GM18498 (cell line): Measurements from ENCODE around the gene CEP55.
"Not testable (repeated sequence)": the region's sequence is repeated elsewhere in the genome, so short reads cannot be mapped to it uniquely, and the experiment has no call there.

Source experiments
- ATAC-seq: cut with Tn5 transposase; IDR thresholded peaks from one replicate; pipeline ENCODE4 v1.9.1; 2021; ENCODE audit warnings: mild to moderate bottlenecking, moderate library complexity; ENCODE audit not compliant: unreplicated experiment

CEP55 gene

GRCh38 chr10:93496322-93497041 is at the start of gene CEP55:
Gene CEP55 (plus strand): TSS chr10:93496612. CDS start chr10:93500052, 3,440 bp downstream.
- ATAC-seq: peak; percentile 99

DNA sequence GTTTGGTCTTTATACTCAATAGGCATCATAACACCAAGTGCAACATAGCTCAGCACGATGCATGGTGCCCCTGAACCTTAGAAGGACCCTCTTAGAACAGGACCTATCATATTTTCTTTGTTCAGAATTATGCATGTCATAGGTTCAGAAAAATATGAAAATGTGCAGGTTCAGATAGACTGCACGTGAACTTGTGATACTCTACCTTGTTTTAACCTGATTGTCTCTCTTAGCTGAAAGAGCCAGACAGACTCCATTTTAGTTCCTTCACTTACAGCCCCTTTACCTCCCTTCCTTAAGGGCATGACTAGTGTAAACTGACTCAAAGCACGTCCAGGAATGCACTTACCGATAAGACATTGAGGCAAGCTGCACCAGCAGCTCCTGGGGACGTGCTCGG is 49.4 kb upstream of the CEP55 start:
- ATAC-seq: no peak

DNA sequence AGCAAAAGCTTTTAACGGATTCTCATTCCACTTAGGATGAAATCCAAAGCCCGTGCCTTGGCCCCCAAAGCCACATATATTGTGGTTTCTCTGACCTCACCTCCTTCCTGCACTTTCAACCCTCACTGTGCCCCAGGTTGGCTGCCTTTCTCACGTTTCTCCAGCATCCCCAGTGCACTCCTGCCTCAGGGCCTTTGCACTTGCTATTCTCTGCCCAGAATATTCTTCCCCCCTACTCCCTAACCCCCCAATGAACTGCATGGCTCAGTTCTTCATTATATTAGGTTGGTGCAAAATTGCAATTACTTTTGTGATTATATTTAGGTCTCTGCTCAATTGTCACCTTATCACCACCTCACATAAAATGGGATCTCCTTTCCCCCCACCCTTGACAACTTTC is 48.4 kb upstream of the CEP55 start:
- ATAC-seq: no peak

GRCh38 chr10:93451244-93451947 is 45.0 kb upstream of the CEP55 start:
- no peak for ATAC-seq

DNA sequence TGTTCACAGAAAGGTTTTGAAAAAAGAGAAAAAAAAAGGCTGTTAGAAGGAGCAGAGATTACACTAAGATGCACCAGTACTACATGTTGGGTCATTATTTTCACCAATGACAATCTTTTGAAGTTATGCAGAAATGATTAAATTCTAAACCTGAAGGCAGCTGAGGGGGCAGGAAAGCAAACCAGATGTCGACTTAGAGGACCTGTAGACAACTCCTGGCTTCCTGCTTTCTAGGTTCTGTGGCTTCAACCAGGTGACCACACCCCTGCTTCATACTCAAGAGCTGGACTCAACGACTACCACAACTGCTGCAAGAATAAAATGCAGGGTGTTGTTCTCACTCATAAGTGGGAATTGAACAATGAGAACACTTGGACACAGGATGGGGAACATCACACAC is 44.3 kb upstream of the CEP55 start:
- no peak for ATAC-seq

DNA sequence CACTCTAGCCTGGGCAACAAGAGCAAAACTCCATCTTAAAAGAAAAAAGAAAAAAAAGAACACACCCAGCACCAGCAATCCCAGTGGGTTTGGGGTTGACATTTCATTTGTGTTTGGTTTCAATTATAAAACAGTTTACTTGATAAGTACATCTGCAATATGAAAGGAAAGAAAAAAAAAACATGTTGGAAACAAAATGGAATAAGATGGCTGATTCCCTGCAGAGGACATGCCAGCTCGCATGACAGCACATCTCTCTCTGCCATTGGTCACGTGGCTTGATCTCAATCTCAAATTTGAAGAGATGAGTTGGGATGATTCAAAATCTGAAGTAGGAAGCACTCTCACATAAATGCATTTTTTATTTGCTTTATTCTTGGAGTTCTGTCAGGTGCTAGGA is 42.3 kb upstream of the CEP55 start:
- no peak for ATAC-seq

GRCh38 chr10:93454736-93455135 is 41.7 kb upstream of the CEP55 start:
- no peak for ATAC-seq

DNA sequence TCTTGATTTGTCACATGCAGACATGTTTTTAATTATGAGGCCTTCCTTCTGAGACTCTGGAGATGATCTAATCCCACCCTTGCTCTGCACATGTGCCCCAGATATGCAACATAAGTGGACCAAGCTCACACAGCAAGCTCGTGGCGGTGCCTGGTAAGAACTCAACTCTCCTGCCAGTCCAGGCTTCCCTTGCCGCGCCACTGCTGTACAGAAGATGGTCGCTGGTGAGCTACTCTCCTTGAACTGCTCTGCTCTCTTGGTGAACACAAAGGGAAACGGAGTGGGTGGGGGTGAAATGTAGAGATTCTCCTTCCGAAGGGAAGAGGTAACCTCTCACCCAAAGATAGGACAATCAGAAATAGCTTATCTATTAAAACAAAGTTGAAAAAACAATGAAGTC is 39.9 kb upstream of the CEP55 start:
- no peak for ATAC-seq

DNA sequence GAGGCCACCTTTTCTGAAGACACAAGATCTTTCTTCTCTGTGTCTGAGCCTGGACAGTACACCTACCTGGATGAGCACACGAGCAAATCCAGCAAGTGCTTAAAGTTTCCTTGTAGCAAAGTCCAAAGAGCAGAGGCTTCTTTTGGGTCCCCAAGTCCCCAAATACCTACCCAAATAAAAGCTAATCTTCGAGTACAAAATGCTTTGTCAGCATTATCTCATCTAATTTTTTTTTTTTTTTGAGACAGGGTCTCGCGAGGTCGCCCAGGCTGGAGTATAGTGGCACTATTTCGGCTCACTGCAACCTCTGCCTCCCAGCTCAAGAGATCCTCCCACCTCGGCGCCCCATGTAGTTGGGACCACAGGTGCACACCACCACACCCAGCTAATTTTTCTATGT is 38.9 kb upstream of the CEP55 start:
- ATAC-seq: no peak

DNA sequence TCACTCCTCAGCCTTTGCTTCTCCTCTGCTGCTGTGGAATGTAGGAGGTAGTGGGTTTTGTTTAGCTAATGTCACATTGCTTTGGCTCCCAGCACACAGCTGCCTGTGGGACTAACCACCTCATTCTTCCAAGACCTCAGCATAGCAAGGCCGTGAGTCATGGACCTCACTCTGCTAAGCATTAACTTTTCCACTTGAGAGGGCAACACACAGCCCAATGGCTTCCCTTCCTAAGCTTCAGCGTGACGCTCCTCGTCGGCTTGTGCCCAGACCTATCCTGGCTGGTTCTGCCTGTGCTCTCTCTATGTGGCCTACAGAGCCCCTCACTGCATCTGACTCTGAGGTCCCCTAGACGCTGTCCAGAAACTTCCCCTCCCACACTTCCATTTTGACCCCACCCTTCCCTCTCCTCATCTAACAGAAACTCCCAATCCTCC is 37.6 kb upstream of the CEP55 start:
- ATAC-seq: no peak

DNA sequence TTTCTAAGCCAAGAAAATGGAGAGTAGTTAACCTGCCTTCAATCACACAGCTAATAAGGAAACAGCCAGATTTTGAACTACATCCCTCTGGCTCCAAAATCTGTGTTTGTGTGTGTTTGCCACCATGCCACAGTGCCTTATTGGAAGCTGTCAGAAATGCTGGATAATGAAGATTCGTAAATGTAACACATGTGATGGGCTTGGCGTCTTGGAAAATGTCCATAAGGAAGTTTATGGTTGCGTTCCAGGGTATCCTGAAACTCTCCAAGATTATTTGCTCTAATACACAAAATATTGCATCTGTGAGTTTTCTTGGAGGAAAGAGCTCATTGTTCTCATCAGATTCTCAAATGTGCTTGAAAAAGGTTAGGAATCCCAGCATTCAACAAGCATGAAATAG is 36.9 kb upstream of the CEP55 start:
- no peak for ATAC-seq

DNA sequence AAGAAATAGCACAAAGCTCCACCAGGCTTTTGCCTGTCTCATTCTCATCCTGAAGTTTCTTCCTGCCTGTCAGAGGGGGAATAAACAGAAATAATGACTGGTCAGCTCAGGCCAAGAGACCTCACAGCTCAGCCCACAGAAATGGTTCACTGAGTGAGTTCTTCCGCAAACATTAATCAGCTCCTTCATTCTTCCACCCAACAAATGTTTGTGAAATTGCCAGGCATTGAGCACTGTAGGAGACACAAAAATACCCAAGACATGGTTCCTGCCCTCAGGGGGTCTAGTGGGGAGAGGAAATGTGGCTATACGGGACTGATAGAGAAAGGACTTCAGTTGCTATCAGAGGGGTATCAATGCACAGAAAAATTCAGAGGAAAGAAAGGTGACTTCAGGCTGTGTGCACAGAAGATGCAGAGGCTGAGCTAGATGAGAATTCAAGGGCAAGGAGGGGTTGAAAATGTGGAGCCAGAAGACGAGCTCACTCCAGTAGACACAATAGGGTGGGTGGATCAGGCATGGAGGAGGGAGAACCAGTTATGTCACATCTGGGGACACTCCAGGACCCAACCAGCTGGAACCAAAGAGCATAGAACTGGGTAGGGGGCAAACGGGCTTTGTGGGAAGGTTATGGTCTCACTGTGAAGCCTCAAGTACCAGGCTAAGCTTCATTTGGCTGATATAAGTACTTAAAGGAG is 35.2 kb upstream of the CEP55 start:
- ATAC-seq: no peak

DNA sequence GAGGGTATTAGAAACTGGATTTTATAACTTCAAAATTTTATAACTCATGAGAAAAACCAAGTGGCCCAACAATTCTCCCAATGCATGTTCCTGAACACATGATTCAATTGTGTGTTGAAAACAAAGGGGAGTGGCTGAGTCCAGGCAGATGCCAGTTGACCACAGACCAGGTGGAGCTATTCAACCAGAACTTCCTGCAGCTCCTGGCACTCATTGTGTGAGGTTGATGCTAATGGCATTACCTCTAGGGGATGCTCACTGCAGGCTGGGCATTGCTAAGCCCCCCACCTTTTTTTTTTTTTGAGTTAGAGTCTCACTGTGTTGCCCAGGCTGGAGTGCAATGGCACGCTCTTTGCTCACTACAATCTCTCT is 34.6 kb upstream of the CEP55 start:
- no peak for ATAC-seq

DNA sequence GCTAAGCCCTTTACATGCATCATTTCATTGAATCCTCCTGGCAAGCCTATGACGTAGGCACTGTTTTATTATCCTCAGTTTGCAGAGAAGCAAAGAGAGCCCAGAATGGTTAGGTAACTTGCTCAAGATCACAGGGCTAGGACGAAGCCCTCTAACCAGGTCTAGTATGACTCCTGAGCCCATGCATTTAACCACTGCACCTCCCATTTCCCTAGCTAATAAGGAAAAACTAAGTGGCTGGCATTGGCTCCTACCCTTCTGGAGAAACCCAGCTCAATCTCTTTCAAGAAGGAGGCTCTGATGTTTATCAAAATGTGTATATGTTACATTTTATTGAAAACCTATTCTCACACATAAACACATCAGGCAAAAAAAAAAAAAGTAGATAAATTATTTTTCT is 34.0 kb upstream of the CEP55 start:
- ATAC-seq: no peak

GRCh38 chr10:93462881-93463280 is 33.5 kb upstream of the CEP55 start:
- no peak for ATAC-seq

- ATAC-seq: no peak
Observed at GRCh38 chr10:93463723-93464476, 32.5 kb upstream of the CEP55 start.

GRCh38 chr10:93464776-93465388 is 31.5 kb upstream of the CEP55 start:
- ATAC-seq: no peak

DNA sequence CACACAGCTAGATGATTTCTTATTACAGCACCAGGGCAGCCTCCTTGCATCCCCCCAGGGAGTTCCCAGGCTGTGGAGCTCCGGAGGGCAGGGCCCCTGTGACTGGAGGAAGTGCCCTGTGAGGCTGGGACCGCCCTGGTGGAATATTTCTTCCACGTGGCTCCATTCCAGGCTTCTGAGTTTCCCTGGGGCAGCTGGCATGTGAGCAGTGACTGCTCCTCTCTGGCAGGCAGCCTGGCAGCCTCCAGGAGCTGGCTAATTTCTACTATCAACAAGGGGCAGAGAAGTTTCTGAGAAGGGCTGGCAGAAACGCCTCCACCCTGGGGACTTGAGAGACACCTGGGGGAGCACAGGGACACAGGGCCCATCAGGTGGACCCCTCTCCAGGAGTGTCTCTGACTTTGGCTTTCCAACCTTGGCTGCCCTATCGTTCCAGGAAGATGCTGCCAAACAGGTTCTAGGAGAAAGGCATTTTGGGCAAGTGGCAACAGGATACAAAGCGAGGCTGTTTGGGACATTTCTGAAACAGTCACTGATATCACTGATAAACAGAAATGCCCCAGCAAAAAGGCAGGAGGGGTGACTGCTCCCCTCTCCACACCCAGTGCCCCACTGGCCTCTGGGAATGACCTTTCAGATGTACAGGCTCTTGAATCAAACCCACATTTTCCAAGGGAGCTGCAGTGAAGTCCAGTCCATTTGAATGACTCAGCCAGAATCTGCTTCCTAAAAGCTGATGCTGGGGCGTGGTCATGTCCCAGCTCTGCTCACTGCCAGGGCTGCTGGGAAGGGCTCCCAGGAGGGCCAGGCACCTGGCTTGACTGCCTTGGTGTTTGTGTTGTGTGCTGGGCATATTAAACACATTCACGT is 30.4 kb upstream of the CEP55 start:
- ATAC-seq: no peak

DNA sequence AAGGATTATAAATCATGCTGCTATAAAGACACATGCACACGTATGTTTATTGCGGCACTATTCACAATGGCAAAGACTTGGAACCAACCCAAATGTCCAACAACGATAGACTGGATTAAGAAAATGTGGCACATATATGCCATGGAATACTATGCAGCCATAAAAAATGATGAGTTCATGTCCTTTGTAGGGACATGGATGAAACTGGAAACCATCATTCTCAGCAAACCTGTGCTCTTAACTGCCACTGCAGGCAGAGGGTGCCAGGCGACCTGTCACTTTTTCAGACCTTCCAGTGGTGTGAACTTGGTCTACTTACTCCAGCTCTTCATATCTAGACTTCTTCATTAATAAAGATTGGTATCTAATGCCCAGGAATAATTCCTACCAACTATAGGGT is 28.8 kb upstream of the CEP55 start:
- not testable (repeated sequence) for ATAC-seq
